CD4-positive, alpha-beta memory T cell (primary cell): ENCODE data around the gene ATP5MC2. TPM values are rescaled to one million over a fixed set of nuclear protein-coding genes. Genes with fewer than 3 reads are reported as not detected.
A peak's percentile ranks its signal among the peaks of the same experiment; 100 is the strongest.

Experiments used
- CTCF ChIA-PET: fragments of 350-600 bp; sonication (Branson Sonifier 250); formaldehyde crosslinking; loops from one replicate; lab custom pipeline; 2021; ENCODE audit warnings: inconsistent platforms; ENCODE audit not compliant: partially characterized antibody; lab: Charles Lee
- POLR2A ChIA-PET: fragments of 350-600 bp; sonication (Branson Sonifier 250); formaldehyde crosslinking; loops from one replicate; lab custom pipeline; 2021; ENCODE audit not compliant: partially characterized antibody; lab: Charles Lee
- DNase-seq, 5 donors: peaks; one replicate each; pipeline versions ENCODE4 v3.0.0 to v3.0.0-alpha.2; 2020 to 2022; ENCODE audit warnings: mixed read lengths in 1 of 5
- H3K27ac ChIP-seq: one replicate; pipeline ENCODE4 v1.7.0; 2013; ENCODE audit warnings: low read depth, low read length
- H3K27me3 ChIP-seq: 2 replicates; pipeline ENCODE4 v1.7.0; 2013; ENCODE audit warnings: mild to moderate bottlenecking, low read length, moderate library complexity; ENCODE audit not compliant: insufficient read depth
- H3K36me3 ChIP-seq: 2 replicates; pipeline ENCODE4 v1.7.0; 2013; ENCODE audit warnings: mild to moderate bottlenecking, low read length, moderate library complexity; ENCODE audit not compliant: insufficient read depth
- H3K4me1 ChIP-seq: 2 replicates; pipeline ENCODE4 v1.7.0; 2013; ENCODE audit warnings: mild to moderate bottlenecking, low read length, moderate library complexity; ENCODE audit not compliant: insufficient read depth
- H3K4me3 ChIP-seq, 2 donors: one replicate each; pipeline ENCODE4 v1.7.0; 2013; ENCODE audit warnings: low read length in 2 of 2, mild to moderate bottlenecking in 1 of 2
- H3K9me3 ChIP-seq, 2 donors: one replicate each; pipeline ENCODE4 v1.7.0; 2013; ENCODE audit warnings: low read length in 2 of 2, control low read depth in 1 of 2; ENCODE audit not compliant: control insufficient read depth in 1 of 2
- H3K27ac Mint-ChIP-seq, 7 donors: one replicate each; pipeline ENCODE4 v1.8.0; 2020 to 2021; ENCODE audit warnings: mixed read lengths in 7 of 7, mild to moderate bottlenecking in 6 of 7, inconsistent platforms in 3 of 7, moderate library complexity in 3 of 7
- H3K27me3 Mint-ChIP-seq, 2 donors: one replicate each; pipeline ENCODE4 v1.8.0; 2020 to 2021; ENCODE audit warnings: mixed read lengths in 2 of 2
- H3K36me3 Mint-ChIP-seq, 2 donors: one replicate each; pipeline ENCODE4 v1.8.0; 2020 to 2021; ENCODE audit warnings: mixed read lengths in 2 of 2, inconsistent platforms in 1 of 2, mild to moderate bottlenecking in 1 of 2
- H3K4me1 Mint-ChIP-seq, 4 donors: one replicate each; pipeline ENCODE4 v1.8.0; 2020 to 2021; ENCODE audit warnings: mixed read lengths in 4 of 4, mild to moderate bottlenecking in 1 of 4
- H3K4me3 Mint-ChIP-seq, 8 donors: one replicate each; pipeline ENCODE4 v1.8.0; 2020 to 2021; ENCODE audit warnings: mixed read lengths in 8 of 8, mild to moderate bottlenecking in 7 of 8, moderate library complexity in 6 of 8, inconsistent platforms in 3 of 8
- H3K9me3 Mint-ChIP-seq, 8 donors: one replicate each; pipeline ENCODE4 v1.8.0; 2020 to 2021; ENCODE audit warnings: mixed read lengths in 8 of 8, mild to moderate bottlenecking in 5 of 8, inconsistent platforms in 3 of 8, moderate library complexity in 1 of 8
- intact Hi-C: fragments of 100-400 bp; cut with micrococcal nuclease; formaldehyde crosslinking; loops from one replicate; pipeline ENCODE4 v1.15.1; 2023
- polyA plus RNA-seq, 2 donors: library from polyadenylated mRNA; unstranded; fragments of 300-500 nt; fragmentation: Illumina TruSeq; gene quantifications; one replicate each; pipeline ENCODE4 v1.2.3, GENCODE V29; 2021
- total RNA-seq, 2 experiments: library from RNA; stranded (reverse); gene quantifications; one replicate each; pipeline ENCODE4 v1.2.3, GENCODE V29; 2021

Gene ATP5MC2
- total and polyA plus RNA-seq, 4 experiments from 2014 or later: 238 to 581 (median 382) TPM

GRCh38 chr12:53701518-53702264 lies 25.8 kb upstream of the ATP5MC2 start:
- POLR2A ChIA-PET: interaction anchor here (1.1 to 1.3 kb wide), 2 partner anchors 42 to 44 kb away, joined by 5 read pairs; no protein-coding TSS in a partner anchor
- peaks cover 30% of the 10 kb centered on the region for H3K27me3 ChIP-seq
- no peaks in the 10 kb centered on the region for H3K36me3 Mint-ChIP-seq

GRCh38 chr12:53700567-53700966 lies 24.7 kb upstream of the ATP5MC2 start:
- Mint-ChIP-seq H3K27me3 (peaks cover 56 to 76% of the 10 kb centered on the region in 2 donors), H3K4me3 (no peak overlapping the region), H3K36me3 (no peaks in the 10 kb centered on the region), H3K4me1 (peaks cover 14 to 24% (median 20%) of the 10 kb centered on the region in 4 donors), H3K27ac (no peak overlapping the region), H3K9me3 (no peaks in the 10 kb centered on the region)
- ChIA-PET CTCF (interaction anchor here (0.7 to 13.4 kb wide), 10 partner anchors 11 to 65 kb away, joined by 3 to 215 read pairs (median 6); partner anchors contain the start of genes ATP5MC2 and CISTR), POLR2A (no interaction called here)
- intact Hi-C loops: loop anchor here (2.0 kb wide), 1 partner anchor 26 kb away; the partner anchor contains the start of gene CALCOCO1
- no peaks in the 10 kb centered on the region for H3K9me3 ChIP-seq
- H3K4me3 ChIP-seq: no peak overlapping the region
- no peaks in the 10 kb centered on the region for H3K36me3 ChIP-seq
- peaks cover 40% of the 10 kb centered on the region for H3K27me3 ChIP-seq
- DNase-seq: no peak
- no peak overlapping the region for H3K27ac ChIP-seq
- H3K4me1 ChIP-seq: peaks cover 15% of the 10 kb centered on the region

More at GRCh38 chr12:53701518-53702264, 25.8 kb upstream of the ATP5MC2 start:
- CTCF ChIA-PET: interaction anchor here (0.6 to 10.0 kb wide), 22 partner anchors 8 to 78 kb away, joined by 3 to 267 read pairs (median 6); partner anchors contain the start of genes CALCOCO1 and CISTR
- no peaks in the 10 kb centered on the region for H3K36me3 ChIP-seq
- no peaks in the 10 kb centered on the region for H3K9me3 ChIP-seq
- DNase-seq: peak; percentile 65 to 72 (median 69)
- H3K4me3 Mint-ChIP-seq: no peak overlapping the region
- H3K27ac ChIP-seq: no peak overlapping the region
- peak overlapping the region in 1 of 7 donors; percentile 10 for H3K27ac Mint-ChIP-seq
- H3K4me1 ChIP-seq: peaks cover 4% of the 10 kb centered on the region
- peaks cover 4 to 12% (median 9%) of the 10 kb centered on the region in 4 donors for H3K4me1 Mint-ChIP-seq
- H3K4me3 ChIP-seq: no peak overlapping the region
- no peaks in the 10 kb centered on the region for H3K9me3 Mint-ChIP-seq
- intact Hi-C loops: loop anchor here (1.0 to 2.0 kb wide), 3 partner anchors 25 to 516 kb away; partner anchors contain the start of gene CALCOCO1
- H3K27me3 Mint-ChIP-seq: peaks cover 54 to 75% of the 10 kb centered on the region in 2 donors

GRCh38 chr12:53699678-53700025 lies 23.8 kb upstream of the ATP5MC2 start:
- H3K4me3 Mint-ChIP-seq: no peak overlapping the region
- DNase-seq: no peak
- H3K4me3 ChIP-seq: no peak overlapping the region
- ChIA-PET POLR2A (no interaction called here), CTCF (interaction anchor here (0.7 to 13.4 kb wide), 9 partner anchors 10 to 58 kb away, joined by 3 to 215 read pairs (median 9); partner anchors contain the start of genes ATP5MC2 and CISTR)
- no peaks in the 10 kb centered on the region for H3K36me3 ChIP-seq
- no peak overlapping the region for H3K27ac ChIP-seq
- H3K27me3 ChIP-seq: peaks cover 46% of the 10 kb centered on the region
- H3K27ac Mint-ChIP-seq: no peak overlapping the region
- H3K4me1 ChIP-seq: peaks cover 23% of the 10 kb centered on the region
- no peaks in the 10 kb centered on the region for H3K9me3 Mint-ChIP-seq
- H3K27me3 Mint-ChIP-seq: peaks cover 63 to 81% of the 10 kb centered on the region in 2 donors
- no peaks in the 10 kb centered on the region for H3K36me3 Mint-ChIP-seq
- intact Hi-C loops: loop anchor here (2.0 kb wide), 1 partner anchor 27 kb away; the partner anchor contains the start of gene CALCOCO1
- H3K4me1 Mint-ChIP-seq: peaks cover 19 to 33% (median 26%) of the 10 kb centered on the region in 4 donors
- H3K9me3 ChIP-seq: no peaks in the 10 kb centered on the region

GRCh38 chr12:53698948-53699677 lies 23.2 kb upstream of the ATP5MC2 start:
- peaks cover 66 to 83% of the 10 kb centered on the region in 2 donors for H3K27me3 Mint-ChIP-seq
- Histone ChIP-seq H3K4me1 (peaks cover 23% of the 10 kb centered on the region), H3K4me3 (no peak overlapping the region), H3K36me3 (no peaks in the 10 kb centered on the region), H3K27ac (no peak overlapping the region), H3K9me3 (no peaks in the 10 kb centered on the region), H3K27me3 (peaks cover 51% of the 10 kb centered on the region)
- no peaks in the 10 kb centered on the region for H3K36me3 Mint-ChIP-seq
- no peak for DNase-seq
- no peak overlapping the region for H3K27ac Mint-ChIP-seq
- peaks cover 21 to 38% (median 31%) of the 10 kb centered on the region in 4 donors for H3K4me1 Mint-ChIP-seq
- H3K9me3 Mint-ChIP-seq: no peaks in the 10 kb centered on the region
- POLR2A ChIA-PET: no interaction called here
- intact Hi-C loops: no loop called here
- H3K4me3 Mint-ChIP-seq: no peak overlapping the region
- CTCF ChIA-PET: interaction anchor here (1.1 to 13.4 kb wide), 6 partner anchors 10 to 58 kb away, joined by 3 to 215 read pairs (median 12); no protein-coding TSS in a partner anchor

- peaks cover 45% of the 10 kb centered on the region for H3K27me3 ChIP-seq
- H3K36me3 Mint-ChIP-seq: peaks cover 0 to 4% of the 10 kb centered on the region in 2 donors
- ChIA-PET CTCF (interaction anchor here (13.4 kb wide), 1 partner anchor 48 kb away, joined by 215 read pairs; no protein-coding TSS in a partner anchor), POLR2A (no interaction called here)
- H3K27ac ChIP-seq: no peak overlapping the region
- peak overlapping the region in 2 of 7 donors; percentile 31 to 38 for H3K27ac Mint-ChIP-seq
- H3K4me3 ChIP-seq: no peak overlapping the region
- peaks cover 23% of the 10 kb centered on the region for H3K4me1 ChIP-seq
- DNase-seq: no peak
- no peaks in the 10 kb centered on the region for H3K36me3 ChIP-seq
- H3K4me3 Mint-ChIP-seq: peak overlapping the region in 7 of 8 donors; percentile 19 to 85 (median 59)
- H3K9me3 ChIP-seq: no peaks in the 10 kb centered on the region
- H3K4me1 Mint-ChIP-seq: peaks cover 21 to 39% (median 30%) of the 10 kb centered on the region in 4 donors
- H3K9me3 Mint-ChIP-seq: peaks cover 0 to 1% (median 0%) of the 10 kb centered on the region in 8 donors
- peaks cover 60 to 76% of the 10 kb centered on the region in 2 donors for H3K27me3 Mint-ChIP-seq
- intact Hi-C loops: loop anchor here (2.0 kb wide), 1 partner anchor 20 kb away; the partner anchor contains the start of gene ATP5MC2
Observed at GRCh38 chr12:53696655-53697331, 20.9 kb upstream of the ATP5MC2 start.

GRCh38 chr12:53696285-53696654 lies 20.4 kb upstream of the ATP5MC2 start:
- peak overlapping the region in 7 of 8 donors; percentile 11 to 85 (median 59) for H3K4me3 Mint-ChIP-seq
- Histone ChIP-seq H3K27ac (no peak overlapping the region), H3K36me3 (no peaks in the 10 kb centered on the region), H3K4me3 (no peak overlapping the region), H3K27me3 (peaks cover 45% of the 10 kb centered on the region), H3K4me1 (peaks cover 23% of the 10 kb centered on the region), H3K9me3 (no peaks in the 10 kb centered on the region)
- H3K27me3 Mint-ChIP-seq: peaks cover 58 to 74% of the 10 kb centered on the region in 2 donors
- H3K9me3 Mint-ChIP-seq: peaks cover 0 to 4% (median 0%) of the 10 kb centered on the region in 8 donors
- CTCF ChIA-PET: interaction anchor here (13.4 kb wide), 1 partner anchor 48 kb away, joined by 215 read pairs; no protein-coding TSS in a partner anchor
- DNase-seq: no peak
- POLR2A ChIA-PET: no interaction called here
- peaks cover 0 to 4% of the 10 kb centered on the region in 2 donors for H3K36me3 Mint-ChIP-seq
- intact Hi-C loops: loop anchor here (2.0 kb wide), 1 partner anchor 19 kb away; the partner anchor contains the start of gene ATP5MC2
- peak overlapping the region in 2 of 7 donors; percentile 31 to 38 for H3K27ac Mint-ChIP-seq
- H3K4me1 Mint-ChIP-seq: peaks cover 21 to 39% (median 29%) of the 10 kb centered on the region in 4 donors
